NB4 (cell line): Measurements from ENCODE around the gene RERE.

Source experiments
- CTCF ChIP-seq: IDR thresholded peaks from one replicate; pipeline ENCODE4 v1.5.1; 2012; ENCODE audit warnings: low read depth, low read length
- POLR2A ChIP-seq: IDR thresholded peaks from 2 replicates; pipeline ENCODE4 v1.6.1; 2011; ENCODE audit warnings: mild to moderate bottlenecking; ENCODE audit not compliant: insufficient read length; ENCODE audit errors: extremely low read depth

DNA sequence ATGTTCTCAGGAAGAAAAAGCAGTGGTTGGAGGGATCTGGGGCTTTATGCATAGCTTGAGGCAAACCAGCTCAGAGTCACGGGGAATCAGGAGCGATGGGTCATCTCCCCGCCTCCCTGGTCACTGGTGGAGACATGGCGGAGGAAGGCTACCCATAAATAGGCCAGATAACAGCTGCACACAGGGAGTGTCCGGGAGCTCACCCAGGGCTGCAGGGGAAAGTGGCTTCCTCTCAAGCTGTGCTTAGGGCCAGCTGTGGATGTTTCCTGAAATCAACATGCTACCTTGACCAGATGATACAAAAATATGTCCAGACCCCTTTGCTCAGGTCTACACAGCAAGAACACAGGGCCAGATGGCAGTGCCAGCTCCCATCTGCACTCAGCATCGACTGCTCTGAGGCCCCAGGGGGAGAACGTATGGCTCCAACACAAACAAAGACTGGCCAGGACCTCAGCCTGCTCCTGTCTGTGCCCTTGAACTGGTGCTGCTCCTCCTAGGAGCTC is 27.1 kb upstream of the RERE start:
- TF ChIP-seq CTCF (no peak), POLR2A (no peak)
